Esophagus squamous epithelium (tissue), 4 donors: ENCODE results near the gene TMEM179B.
A peak's percentile ranks its signal among the peaks of the same experiment; 100 is the strongest.

Source experiments
- CTCF ChIP-seq, 6 experiments: fragments of 450-650 bp in 4 of 6; fragments of 200-600 bp in 2 of 6; sonication (generic) in 2 of 6; IDR thresholded peaks; one replicate each; pipeline ENCODE4 v1.5.1; 2016 to 2019; ENCODE audit warnings: antibody characterized with exemption in 6 of 6, mild to moderate bottlenecking in 4 of 6, moderate library complexity in 4 of 6
- POLR2A ChIP-seq, 4 donors: fragments of 450-650 bp; IDR thresholded peaks; one replicate each; pipeline ENCODE4 v1.6.1; 2017; ENCODE audit warnings: antibody characterized with exemption in 4 of 4, mild to moderate bottlenecking in 4 of 4, moderate library complexity in 3 of 4

DNA sequence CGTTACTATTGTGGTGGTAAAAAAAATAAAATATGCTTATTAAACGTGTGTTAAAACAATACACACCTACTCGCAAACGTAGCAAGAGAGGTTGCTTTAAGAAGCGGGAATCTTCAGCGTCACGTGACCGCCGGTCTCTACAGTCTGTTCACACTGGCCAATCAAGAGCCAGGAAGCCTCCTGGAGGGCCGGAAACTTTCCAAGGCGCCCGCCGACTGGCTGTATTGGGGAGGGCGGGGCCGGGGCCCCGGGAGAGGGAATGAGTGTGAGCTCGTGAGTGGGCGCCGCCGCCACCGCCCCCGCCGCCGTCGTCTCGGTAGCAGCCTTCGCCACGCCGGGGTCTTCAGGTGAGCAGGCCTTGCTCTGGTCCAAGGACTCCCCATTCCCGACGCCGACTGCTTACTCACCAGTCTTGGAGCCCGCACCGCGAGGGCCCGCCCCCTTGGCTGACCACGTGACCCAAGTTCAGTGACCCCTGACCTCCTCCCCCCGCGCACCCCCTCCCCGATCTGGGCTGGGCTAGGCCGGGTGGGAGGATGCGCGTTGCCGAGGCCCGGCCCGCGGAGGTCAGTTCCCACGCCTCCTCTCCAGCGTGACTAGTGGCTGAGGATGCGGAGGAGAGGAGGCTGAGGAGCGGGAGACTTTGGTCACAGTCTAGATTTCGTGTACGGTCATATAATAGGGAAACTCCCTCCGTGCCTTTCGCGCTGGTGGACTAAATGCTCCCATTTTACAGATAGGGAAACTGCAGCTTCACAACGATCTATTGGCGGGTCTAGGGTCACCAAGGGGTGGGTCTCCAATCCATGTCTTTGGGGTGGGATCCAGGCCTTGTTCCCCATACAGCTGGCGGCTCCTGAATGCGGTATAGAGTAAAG is 15.8 kb upstream of the TMEM179B start, which contains the start of gene TAF6L:
- TF ChIP-seq POLR2A (IDR thresholded peaks at IDR 0.05): peak in 1 of 4 donors; percentile 7
- peak in 1 of 6 experiments; percentile 0 for TF ChIP-seq CTCF (IDR thresholded peaks at IDR 0.05)
